Calu3 (cell line): ENCODE data around the gene HEG1. TPM values are rescaled to one million over a fixed set of nuclear protein-coding genes. Genes with fewer than 3 reads are reported as not detected.

Experiments used
- BruUV-seq: library from RNA; stranded (reverse); fragments of 400-500 nt; replicated peaks from 2 replicates; lab custom pipeline; 2021; lab: Mats Ljungman, UMichigan
- CTCF ChIA-PET: fragments of 300-600 bp; sonication (Branson Sonifier 250); formaldehyde crosslinking; loops from one replicate; lab custom pipeline; 2022; ENCODE audit warnings: antibody characterized with exemption; lab: Charles Lee
- DNase-seq: peaks from one replicate; pipeline ENCODE4 v3.0.0; 2022
- H3K27ac Mint-ChIP-seq: one replicate; pipeline ENCODE4 v1.8.0; 2022; ENCODE audit warnings: mixed read lengths; ENCODE audit not compliant: unreplicated experiment
- H3K27me3 Mint-ChIP-seq: one replicate; pipeline ENCODE4 v1.8.0; 2022; ENCODE audit warnings: mixed read lengths; ENCODE audit not compliant: unreplicated experiment
- H3K36me3 Mint-ChIP-seq: one replicate; pipeline ENCODE4 v1.8.0; 2022; ENCODE audit warnings: mild to moderate bottlenecking, moderate library complexity, mixed read lengths; ENCODE audit not compliant: insufficient read depth, unreplicated experiment
- H3K4me1 Mint-ChIP-seq: one replicate; pipeline ENCODE4 v1.8.0; 2022; ENCODE audit warnings: mild to moderate bottlenecking, low read depth, mixed read lengths; ENCODE audit not compliant: unreplicated experiment
- H3K4me3 Mint-ChIP-seq: one replicate; pipeline ENCODE4 v1.8.0; 2022; ENCODE audit warnings: mild to moderate bottlenecking, low read depth, moderate library complexity, mixed read lengths; ENCODE audit not compliant: unreplicated experiment
- H3K9me3 Mint-ChIP-seq: one replicate; pipeline ENCODE4 v1.8.0; 2022; ENCODE audit warnings: low read depth, mixed read lengths; ENCODE audit not compliant: unreplicated experiment
- intact Hi-C: fragments of 100-400 bp; cut with micrococcal nuclease; formaldehyde crosslinking; loops from one replicate; pipeline ENCODE4 v1.10.0; 2022; ENCODE audit not compliant: unreplicated experiment
- total RNA-seq: library from RNA; stranded (reverse); gene quantifications from 2 replicates; pipeline ENCODE4 v1.2.3, GENCODE V29; 2022
- TF ChIP-seq, protein P1 (sequence below): fragments of 200-600 bp; IDR thresholded peaks from one replicate; pipeline ENCODE4 v1.8.0; 2022; ENCODE audit warnings: antibody characterized with exemption; ENCODE audit not compliant: unreplicated experiment

Gene HEG1
- total RNA-seq, 1 experiment from 2014 or later: 0.97 TPM

DNA sequence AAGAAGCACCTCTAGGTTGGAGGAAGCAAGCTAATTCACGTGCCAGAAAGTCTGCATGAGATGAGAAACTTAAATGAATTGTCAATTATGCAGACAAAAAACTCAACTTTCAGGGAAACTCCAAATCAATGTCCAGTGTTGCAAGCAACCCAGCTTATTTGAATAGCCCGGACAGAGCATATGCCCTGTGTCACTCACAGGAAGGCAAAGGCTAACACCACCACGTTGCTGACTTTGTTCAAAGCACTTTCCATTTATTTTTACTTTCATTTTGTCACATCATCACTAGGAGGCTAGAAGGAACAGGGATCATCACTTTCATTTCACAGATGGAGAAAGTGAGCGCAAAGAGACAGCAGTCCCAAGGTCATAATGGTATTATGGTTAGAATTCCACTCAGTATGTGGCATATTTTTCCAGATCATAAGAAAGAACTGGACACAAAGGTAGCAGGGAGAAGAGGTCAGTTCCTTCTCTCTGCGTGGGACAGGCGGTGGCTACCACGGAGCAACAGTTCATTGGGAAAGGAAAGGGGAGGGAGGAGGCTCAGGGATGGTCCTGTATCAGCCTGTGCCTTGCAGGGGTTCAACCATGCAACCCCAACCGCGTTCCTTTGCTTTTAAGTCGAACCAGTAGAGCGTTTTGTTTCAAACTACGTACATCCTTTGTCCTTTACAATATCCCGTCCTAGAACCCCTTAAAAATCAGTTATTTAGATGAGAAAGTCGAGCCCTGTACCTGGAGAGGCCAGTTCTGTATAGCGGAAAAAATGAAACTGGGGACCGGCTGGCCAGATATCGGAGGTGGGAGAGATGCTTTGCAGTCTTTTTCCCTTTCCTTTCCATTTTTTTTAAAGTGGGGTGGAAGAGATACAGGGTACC lies 1.1 kb downstream of the HEG1 start:
- no peak for DNase-seq
- Mint-ChIP-seq H3K4me3 (peak overlapping the region; percentile 58), H3K27me3 (peaks cover 80% of the 10 kb centered on the region), H3K27ac (no peak overlapping the region), H3K36me3 (peaks cover 6% of the 10 kb centered on the region), H3K4me1 (peaks cover 10% of the 10 kb centered on the region), H3K9me3 (no peaks in the 10 kb centered on the region)
- no TSS peak for BruUV-seq
- intact Hi-C loops: loop anchor here (10.0 kb wide), 1 partner anchor 130 kb away; no protein-coding TSS in a partner anchor
- TF ChIP-seq, protein P1, sequence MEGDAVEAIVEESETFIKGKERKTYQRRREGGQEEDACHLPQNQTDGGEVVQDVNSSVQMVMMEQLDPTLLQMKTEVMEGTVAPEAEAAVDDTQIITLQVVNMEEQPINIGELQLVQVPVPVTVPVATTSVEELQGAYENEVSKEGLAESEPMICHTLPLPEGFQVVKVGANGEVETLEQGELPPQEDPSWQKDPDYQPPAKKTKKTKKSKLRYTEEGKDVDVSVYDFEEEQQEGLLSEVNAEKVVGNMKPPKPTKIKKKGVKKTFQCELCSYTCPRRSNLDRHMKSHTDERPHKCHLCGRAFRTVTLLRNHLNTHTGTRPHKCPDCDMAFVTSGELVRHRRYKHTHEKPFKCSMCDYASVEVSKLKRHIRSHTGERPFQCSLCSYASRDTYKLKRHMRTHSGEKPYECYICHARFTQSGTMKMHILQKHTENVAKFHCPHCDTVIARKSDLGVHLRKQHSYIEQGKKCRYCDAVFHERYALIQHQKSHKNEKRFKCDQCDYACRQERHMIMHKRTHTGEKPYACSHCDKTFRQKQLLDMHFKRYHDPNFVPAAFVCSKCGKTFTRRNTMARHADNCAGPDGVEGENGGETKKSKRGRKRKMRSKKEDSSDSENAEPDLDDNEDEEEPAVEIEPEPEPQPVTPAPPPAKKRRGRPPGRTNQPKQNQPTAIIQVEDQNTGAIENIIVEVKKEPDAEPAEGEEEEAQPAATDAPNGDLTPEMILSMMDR: no peak
- CTCF ChIA-PET: no interaction called here

DNA sequence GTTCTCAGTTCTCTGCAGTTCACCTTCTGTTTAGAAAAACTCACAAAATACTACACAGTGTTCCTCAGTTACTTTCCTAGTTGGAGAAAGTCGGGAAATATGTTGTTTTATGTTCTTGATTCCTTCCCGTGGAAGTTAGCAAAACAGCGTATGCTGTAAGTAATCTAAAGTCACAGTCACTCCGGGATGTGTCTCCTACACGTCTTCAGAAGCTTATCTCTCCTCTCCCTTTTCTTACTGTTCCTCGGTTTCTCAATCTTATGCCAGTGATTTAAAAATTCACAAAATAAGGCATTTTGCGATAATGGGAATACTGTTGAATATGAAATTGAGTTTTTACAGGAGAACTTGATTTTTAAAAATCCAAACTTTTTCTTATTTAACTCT lies 1.7 kb downstream of the HEG1 start:
- no TSS peak for BruUV-seq
- no peak for DNase-seq
- no peak overlapping the region for H3K27ac Mint-ChIP-seq
- intact Hi-C loops: loop anchor here (10.0 kb wide), 1 partner anchor 129 kb away; no protein-coding TSS in a partner anchor
- CTCF ChIA-PET: no interaction called here
- H3K27me3 Mint-ChIP-seq: peaks cover 84% of the 10 kb centered on the region
- peaks cover 6% of the 10 kb centered on the region for H3K36me3 Mint-ChIP-seq
- TF ChIP-seq, protein P1: no peak
- peaks cover 10% of the 10 kb centered on the region for H3K4me1 Mint-ChIP-seq
- no peak overlapping the region for H3K4me3 Mint-ChIP-seq
- no peaks in the 10 kb centered on the region for H3K9me3 Mint-ChIP-seq

DNA sequence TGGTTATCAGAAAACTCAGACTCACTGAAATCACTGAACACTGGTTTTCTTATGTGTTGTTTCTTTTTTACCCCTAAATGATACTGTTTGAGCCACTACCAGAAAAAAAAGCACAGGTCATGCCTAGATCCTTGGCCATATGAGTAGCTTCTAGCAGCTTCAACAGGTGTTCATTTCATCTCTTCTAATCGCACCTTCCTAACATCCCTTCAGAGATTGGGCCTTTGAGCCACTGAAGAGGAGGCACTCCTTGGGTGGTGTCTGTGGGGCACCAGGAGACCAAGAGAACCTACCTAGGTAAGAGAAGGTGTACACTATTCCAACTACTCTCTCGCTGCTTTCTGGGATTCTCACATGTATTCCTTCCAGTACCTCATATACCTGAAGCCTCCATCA lies 2.5 kb downstream of the HEG1 start:
- Mint-ChIP-seq H3K36me3 (peaks cover 6% of the 10 kb centered on the region), H3K27me3 (peaks cover 90% of the 10 kb centered on the region), H3K4me3 (no peak overlapping the region), H3K4me1 (peaks cover 10% of the 10 kb centered on the region), H3K27ac (no peak overlapping the region), H3K9me3 (no peaks in the 10 kb centered on the region)
- BruUV-seq: no TSS peak
- CTCF ChIA-PET: interaction anchor here (0.6 kb wide), 2 partner anchors 64 to 254 kb away, joined by 3 read pairs; no protein-coding TSS in a partner anchor
- intact Hi-C loops: loop anchor here (10.0 kb wide), 1 partner anchor 129 kb away; no protein-coding TSS in a partner anchor
- TF ChIP-seq, protein P1: no peak
- DNase-seq: no peak

DNA sequence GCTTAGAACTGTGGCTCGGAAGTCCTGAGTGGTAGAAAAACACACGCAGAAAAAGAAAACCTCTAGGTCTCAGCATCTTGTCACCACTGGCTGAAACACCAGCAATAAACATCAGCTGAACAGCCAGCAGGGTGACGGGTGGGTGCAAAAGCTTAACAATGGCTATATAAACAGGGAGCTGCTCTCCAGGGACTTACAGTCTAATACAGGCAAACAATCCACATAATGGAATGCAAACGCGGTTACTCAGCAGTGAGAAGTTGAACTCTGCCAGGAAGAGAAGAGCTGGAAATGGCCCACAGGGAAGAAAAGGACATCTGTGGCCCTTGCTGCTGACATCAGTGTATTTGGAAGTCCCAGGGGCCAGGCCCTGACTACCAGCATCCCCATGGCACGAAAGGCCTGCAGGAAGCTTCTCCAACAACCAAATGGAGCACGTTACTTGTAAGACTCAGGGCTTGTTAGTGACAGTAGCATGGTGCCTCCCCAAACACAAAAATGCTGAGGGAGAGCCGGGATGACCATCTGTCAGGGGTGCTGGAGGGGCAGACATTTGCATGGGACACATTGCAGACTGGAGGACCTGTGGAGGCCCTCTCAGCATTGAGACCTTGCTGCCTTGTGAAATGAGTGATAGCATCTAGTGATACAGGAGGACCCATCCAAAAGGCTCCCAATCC lies 3.0 kb downstream of the HEG1 start:
- no peak for DNase-seq
- Mint-ChIP-seq H3K27me3 (peaks cover 90% of the 10 kb centered on the region), H3K36me3 (peaks cover 6% of the 10 kb centered on the region), H3K9me3 (no peaks in the 10 kb centered on the region), H3K4me1 (peaks cover 10% of the 10 kb centered on the region), H3K27ac (no peak overlapping the region), H3K4me3 (no peak overlapping the region)
- TF ChIP-seq, protein P1: no peak
- CTCF ChIA-PET: interaction anchor here (0.6 kb wide), 3 partner anchors 65 to 254 kb away, joined by 3 to 4 read pairs (median 3); no protein-coding TSS in a partner anchor
- BruUV-seq: no TSS peak
- intact Hi-C loops: loop anchor here (10.0 kb wide), 1 partner anchor 128 kb away; no protein-coding TSS in a partner anchor
